ENCODE data around the gene MPRIP.

MPRIP gene

DNA sequence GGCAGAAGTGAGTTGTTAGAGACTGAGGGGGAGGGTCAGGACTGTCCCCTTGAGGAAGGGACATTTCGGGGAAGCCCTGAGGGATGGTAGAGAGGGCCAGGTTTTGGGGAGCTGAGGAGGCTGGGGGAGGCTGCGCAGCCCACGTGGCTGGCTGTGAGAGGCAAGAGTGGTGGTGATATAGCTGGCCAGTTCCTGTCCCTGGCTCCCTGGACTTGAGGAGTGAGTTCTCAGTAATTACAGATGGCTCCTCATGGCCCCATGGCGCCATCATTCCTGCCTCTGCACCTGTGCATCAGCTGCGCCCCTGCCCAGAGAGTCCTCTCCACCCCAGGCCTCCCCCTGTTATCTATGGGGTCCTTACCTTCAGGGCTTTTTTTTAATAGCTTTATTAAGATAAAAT lies 30.3 kb downstream of the MPRIP start:
- DNase-seq: no peak

DNA sequence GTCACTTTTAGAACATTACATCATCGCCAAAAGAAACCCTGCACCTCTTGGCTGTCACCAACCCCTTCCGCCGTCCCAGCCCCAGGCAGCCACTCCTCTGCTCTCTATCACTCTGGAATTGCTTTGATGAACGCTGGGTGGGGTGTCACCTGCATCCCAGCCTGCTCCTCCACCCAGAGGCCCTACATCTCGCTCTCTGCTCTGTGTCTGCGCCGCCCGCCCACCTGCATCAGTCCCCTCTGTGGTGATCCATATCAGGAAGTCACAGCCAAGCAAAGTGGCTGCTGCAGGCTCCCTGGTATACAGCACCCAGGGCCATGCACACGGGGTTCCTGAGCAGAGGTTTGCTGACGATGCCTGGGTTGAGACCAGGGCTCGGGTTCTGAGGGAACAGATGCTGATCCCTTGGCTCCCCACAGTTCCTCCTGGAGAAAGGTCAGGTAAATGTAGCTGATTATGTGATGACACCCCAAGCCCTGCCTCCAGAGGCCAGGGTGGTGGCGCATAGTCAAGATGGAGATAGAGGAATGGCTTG lies 30.8 kb downstream of the MPRIP start:
- no peak for DNase-seq

DNA sequence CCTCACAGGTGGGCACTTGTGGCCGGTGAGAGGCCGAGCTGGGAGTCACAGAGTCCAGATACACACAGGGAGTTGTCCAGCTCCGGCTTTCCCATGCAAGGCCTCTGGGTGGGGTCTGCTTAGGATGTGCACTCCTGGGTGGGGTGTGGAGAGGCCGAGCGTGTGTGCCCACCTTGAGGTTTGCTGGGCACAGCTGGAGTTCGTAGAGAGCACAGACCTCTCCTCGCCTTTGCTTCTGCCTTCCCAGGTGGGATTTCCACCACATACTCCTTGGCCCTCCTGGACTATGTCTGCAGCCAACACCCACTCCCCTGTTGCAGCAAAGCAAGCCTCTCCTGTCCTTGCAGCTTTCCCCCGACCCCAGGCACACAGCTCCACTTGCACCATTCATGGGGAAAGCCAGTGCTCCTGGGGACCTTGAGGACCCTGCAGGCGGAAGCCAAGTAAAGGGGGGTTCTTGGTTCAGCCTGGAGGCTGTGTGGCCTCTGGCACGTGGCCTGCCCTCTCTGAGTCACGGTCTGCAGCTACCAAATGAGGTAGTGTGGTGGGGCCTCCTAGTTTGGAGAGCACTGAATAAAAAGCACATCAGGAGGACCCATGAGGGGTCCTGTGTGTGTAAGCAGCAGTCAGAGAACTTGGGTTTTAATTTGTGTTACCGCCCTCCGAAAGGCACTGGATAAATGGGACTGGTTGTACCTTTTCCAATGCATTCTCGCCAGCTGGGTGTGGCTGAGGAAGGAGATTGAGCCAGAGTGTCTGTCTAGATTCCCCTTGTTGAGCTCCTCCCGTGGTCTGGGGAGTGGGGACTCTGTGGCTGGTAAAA lies 31.5 kb downstream of the MPRIP start:
- DNase-seq: no peak

DNA sequence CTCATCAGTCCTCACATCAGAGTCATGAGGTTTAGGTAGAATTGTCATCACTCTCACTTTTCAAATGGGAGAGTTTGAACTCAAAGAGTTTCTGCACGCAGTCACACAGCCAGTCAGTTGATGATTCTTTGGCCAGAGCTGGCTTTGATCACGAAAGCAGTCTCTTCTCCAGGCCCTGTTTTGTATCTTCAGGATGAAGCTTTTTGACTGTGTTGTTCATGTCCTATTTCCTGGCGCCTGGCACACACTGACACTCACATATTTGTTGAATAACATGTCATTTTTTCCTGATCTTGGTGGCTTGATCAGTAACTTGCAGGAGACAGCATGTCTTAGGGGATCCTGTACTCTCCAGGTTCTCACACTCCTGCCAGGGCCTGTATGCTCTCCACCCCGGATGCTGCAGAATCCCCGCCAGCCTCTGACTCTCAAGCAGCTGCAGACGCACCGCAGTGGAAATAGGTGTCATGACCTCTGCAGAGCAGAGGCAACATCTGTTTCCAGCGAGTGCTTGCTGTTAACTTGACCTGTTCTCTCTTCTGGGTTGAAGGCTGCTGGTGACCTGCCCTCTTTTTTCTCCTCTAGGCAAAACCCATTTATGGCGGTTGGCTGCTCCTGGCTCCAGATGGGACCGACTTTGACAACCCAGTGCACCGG lies 33.0 kb downstream of the MPRIP start:
- DNase-seq: no peak

GRCh38 chr17:17076066-17076465 lies 33.8 kb downstream of the MPRIP start:
- DNase-seq: no peak

- no peak for DNase-seq
Observed at GRCh38 chr17:17077101-17077500, 34.8 kb downstream of the MPRIP start.

GRCh38 chr17:17077861-17078732 lies 35.8 kb downstream of the MPRIP start:
- no peak for DNase-seq

DNA sequence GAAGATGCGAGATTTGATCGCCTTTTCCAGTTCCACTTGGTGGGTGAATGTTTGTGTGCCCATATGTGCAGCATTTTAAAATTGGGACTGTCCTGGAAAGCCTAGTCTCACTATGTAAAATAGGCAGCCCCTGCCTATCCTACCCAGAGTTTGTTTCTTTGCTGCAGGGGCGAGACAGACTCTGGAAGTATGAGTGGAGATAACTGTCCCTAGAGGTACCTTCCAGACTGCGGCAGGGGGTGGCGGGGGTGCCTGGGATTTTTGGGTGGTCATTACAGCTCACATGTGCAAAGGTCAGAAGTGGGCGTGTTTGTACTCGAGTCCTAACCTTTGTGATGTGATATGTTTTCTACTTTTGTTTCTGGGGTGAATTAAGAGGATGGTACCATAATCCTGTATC lies 36.6 kb downstream of the MPRIP start:
- no peak for DNase-seq

- DNase-seq: no peak
Observed at GRCh38 chr17:17079336-17079735, 37.1 kb downstream of the MPRIP start.

- no peak for DNase-seq
Observed at GRCh38 chr17:17079761-17080160, 37.5 kb downstream of the MPRIP start.

GRCh38 chr17:17080181-17080631 lies 37.9 kb downstream of the MPRIP start:
- no peak for DNase-seq

GRCh38 chr17:17080781-17081180 lies 38.5 kb downstream of the MPRIP start:
- no peak for DNase-seq

DNA sequence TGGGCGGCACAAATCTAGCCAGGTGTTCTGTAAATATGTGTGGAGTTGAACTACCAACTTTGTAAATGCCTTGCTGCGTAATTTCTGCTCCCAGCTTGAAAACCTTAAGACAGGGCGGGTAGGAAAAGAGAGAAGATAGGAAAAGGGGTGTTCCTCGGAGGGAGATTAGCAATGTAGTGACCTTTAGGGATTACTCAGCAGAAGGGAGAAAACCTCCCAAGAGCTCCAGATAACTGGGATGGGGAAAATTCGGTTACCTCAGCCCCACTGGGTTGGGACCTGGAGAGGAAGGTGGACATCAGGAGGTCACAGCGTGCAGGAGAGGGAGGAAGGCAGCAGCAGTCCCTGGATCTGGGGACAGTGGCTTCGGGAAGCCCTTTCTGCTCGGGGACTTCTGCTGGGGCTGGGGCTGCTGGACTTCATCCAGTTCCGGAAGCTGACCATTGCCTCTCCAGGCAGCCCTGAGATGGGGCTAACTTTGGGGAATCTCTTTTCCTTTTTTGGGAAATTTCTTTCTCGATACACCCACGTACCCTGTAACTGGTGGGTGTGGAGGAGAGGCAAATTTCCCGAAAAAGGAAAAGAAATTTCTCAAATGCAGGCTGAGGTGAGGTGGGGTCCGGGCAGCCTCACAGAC lies 39.2 kb downstream of the MPRIP start:
- no peak for DNase-seq

GRCh38 chr17:17082878-17083277 lies 40.6 kb downstream of the MPRIP start:
- DNase-seq: no peak

- no peak for DNase-seq
Observed at GRCh38 chr17:17084317-17084835, 42.1 kb downstream of the MPRIP start.

GRCh38 chr17:17084941-17085340 lies 42.7 kb downstream of the MPRIP start:
- DNase-seq: no peak

GRCh38 chr17:17086585-17086984 lies 44.3 kb downstream of the MPRIP start:
- no peak for DNase-seq

DNA sequence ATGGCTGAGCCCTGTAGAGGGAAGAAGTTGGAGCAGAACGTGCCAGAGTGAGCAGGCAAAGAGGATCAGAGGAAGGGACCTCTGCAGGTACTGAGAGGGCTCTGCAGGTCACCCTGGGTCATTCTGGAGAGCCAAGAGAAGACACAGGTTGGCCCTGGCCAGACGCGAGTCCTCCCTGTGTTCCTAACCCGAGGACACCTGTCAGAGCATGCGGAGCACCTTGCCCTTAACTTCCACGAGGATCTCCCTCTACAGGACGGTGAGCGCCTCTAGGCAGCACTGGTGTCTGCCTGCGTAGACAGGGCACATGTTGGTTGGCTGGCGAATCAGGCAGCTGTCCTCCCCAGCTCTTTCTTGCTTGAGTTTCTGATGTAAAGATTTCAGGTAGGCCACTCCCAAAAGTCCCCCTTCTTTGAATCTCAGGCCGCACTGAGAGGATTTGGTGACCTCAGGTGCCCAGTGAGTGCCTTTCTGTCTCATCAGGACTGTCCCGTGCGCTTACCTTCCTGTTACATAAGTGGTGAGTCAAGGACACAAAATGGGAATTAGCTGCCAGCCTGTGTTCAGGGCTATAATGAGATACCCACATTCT lies 45.3 kb downstream of the MPRIP start:
- no peak for DNase-seq

- DNase-seq: no peak
Observed at GRCh38 chr17:17088086-17088485, 45.8 kb downstream of the MPRIP start.

GRCh38 chr17:17088541-17089525 lies 46.6 kb downstream of the MPRIP start:
- DNase-seq: no peak

Measured in NCI-H1694 (cell line).